Body of pancreas (tissue), 4 donors: Measurements from ENCODE around the gene MLN. TPM values are rescaled to one million over a fixed set of nuclear protein-coding genes. Genes with fewer than 3 reads are reported as not detected.

Experiments
- ATAC-seq: fragments of 150-250 bp; one replicate; pipeline ENCODE4 v1.9.1; 2016
- DNase-seq, 4 donors: peaks; one replicate each; pipeline ENCODE4 v3.0.0-alpha.2; 2019
- H3K27ac ChIP-seq, 4 donors: fragments of 200-600 bp; sonication (generic); 1 replicate in 3 of 4; 2 replicates in 1 of 4; pipeline versions ENCODE4 v1.5.1 to v1.6.1; 2016 to 2019; ENCODE audit warnings: mild to moderate bottlenecking in 1 of 4, mixed read lengths in 1 of 4, moderate library complexity in 1 of 4
- H3K27me3 ChIP-seq, 2 donors: fragments of 200-600 bp; sonication (generic); one replicate each; pipeline ENCODE4 v1.6.0; 2016; ENCODE audit warnings: mild to moderate bottlenecking in 1 of 2
- H3K36me3 ChIP-seq, 2 donors: fragments of 200-600 bp; sonication (generic); replicated peaks in 1 of 2; 2 replicates each; pipeline ENCODE4 v1.5.1; 2016; ENCODE audit warnings: low read depth in 2 of 2; ENCODE audit not compliant: insufficient read depth in 1 of 2
- H3K4me1 ChIP-seq: fragments of 200-600 bp; sonication (generic); one replicate; pipeline ENCODE4 v1.6.0; 2016
- H3K4me3 ChIP-seq, 2 donors: fragments of 200-600 bp; sonication (generic); 1 replicate in 1 of 2; 2 replicates in 1 of 2; pipeline ENCODE4 v1.5.1; 2016 to 2019
- H3K9me3 ChIP-seq, 3 donors: fragments of 200-600 bp; sonication (generic); 1 replicate in 2 of 3; 2 replicates in 1 of 3; pipeline ENCODE4 v1.5.1; 2016
- POLR2A ChIP-seq, 3 donors: fragments of 450-650 bp; IDR thresholded peaks; one replicate each; pipeline ENCODE4 v1.6.1; 2016; ENCODE audit warnings: antibody characterized with exemption in 3 of 3, mild to moderate bottlenecking in 2 of 3
- WGBS, 2 donors: methylation state at CpG; one replicate each; pipeline ENCODE4 v1.1.5; 2017; 5-methylcytosine and 5-hydroxymethylcytosine counted together
- intact Hi-C: fragments of 100-400 bp; cut with DNase I; formaldehyde crosslinking; loops from one replicate; pipeline ENCODE4 v1.15.1; 2023
- total RNA-seq, 2 donors: library from RNA; depleted of rRNA; stranded (reverse); fragments of >200 nt; gene quantifications; one replicate each; pipeline ENCODE4 v1.1.0, GENCODE V29; 2016
- TF ChIP-seq, protein P1 (sequence below), 7 experiments: fragments of 450-650 bp in 4 of 7; fragments of 200-600 bp in 3 of 7; sonication (generic) in 3 of 7; IDR thresholded peaks; one replicate each; pipeline ENCODE4 v1.5.1; 2016 to 2019; ENCODE audit warnings: antibody characterized with exemption in 7 of 7

Gene MLN
- total RNA-seq, 2 donors from 2014 or later = not detected

DNA sequence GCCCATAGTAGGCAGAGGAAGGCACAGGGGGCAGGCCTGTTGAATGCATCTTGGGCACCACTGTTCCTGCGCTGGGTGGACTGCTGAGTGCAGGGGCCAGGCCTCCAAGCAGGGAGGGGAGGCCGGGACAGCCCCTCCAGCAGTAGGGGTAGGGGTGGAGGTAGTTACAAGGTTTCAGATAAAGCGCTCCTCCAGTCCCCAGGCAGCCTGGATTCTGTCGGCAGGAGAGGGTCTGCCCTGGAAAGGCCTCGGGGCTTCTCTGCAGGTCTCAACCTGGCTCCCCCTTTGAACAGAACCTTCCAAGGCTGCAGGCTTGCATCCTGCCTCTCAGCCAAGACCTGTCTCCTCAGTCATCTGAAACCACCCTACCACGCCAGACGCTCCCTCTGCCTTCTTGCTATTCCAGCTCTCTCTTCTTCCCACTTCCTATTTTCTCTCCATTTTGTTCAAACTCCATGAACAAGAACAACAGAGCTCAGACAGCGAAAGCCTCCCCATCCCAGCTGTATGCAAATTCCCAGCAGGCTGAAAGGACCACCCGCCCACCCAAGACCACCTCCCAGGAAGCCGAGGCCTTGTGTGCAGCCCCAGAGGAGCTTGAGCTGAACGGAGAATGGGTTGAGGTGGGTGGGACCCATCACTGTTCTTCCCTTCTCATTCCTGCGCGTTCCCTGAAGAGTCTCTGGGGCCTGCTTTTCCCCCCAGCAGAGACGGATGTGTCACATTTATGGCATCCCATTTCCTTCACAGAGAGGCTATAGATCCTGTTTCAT, 1.4 kb downstream of the MLN start:
- intact Hi-C loops = no loop called here
- Histone ChIP-seq H3K27ac (no peak overlapping the region), H3K36me3 (no peaks in the 10 kb centered on the region), H3K27me3 (no peaks in the 10 kb centered on the region), H3K4me3 (no peak overlapping the region), H3K4me1 (no peaks in the 10 kb centered on the region), H3K9me3 (no peaks in the 10 kb centered on the region)
- 69 to 71% methylated on average over 13 to 14 of the region's 14 CpGs for WGBS, 2 donors
- TF ChIP-seq, protein P1, sequence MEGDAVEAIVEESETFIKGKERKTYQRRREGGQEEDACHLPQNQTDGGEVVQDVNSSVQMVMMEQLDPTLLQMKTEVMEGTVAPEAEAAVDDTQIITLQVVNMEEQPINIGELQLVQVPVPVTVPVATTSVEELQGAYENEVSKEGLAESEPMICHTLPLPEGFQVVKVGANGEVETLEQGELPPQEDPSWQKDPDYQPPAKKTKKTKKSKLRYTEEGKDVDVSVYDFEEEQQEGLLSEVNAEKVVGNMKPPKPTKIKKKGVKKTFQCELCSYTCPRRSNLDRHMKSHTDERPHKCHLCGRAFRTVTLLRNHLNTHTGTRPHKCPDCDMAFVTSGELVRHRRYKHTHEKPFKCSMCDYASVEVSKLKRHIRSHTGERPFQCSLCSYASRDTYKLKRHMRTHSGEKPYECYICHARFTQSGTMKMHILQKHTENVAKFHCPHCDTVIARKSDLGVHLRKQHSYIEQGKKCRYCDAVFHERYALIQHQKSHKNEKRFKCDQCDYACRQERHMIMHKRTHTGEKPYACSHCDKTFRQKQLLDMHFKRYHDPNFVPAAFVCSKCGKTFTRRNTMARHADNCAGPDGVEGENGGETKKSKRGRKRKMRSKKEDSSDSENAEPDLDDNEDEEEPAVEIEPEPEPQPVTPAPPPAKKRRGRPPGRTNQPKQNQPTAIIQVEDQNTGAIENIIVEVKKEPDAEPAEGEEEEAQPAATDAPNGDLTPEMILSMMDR (IDR thresholded peaks at IDR 0.05) = no peak
- DNase-seq (no peak), ATAC-seq (no peak)

DNA sequence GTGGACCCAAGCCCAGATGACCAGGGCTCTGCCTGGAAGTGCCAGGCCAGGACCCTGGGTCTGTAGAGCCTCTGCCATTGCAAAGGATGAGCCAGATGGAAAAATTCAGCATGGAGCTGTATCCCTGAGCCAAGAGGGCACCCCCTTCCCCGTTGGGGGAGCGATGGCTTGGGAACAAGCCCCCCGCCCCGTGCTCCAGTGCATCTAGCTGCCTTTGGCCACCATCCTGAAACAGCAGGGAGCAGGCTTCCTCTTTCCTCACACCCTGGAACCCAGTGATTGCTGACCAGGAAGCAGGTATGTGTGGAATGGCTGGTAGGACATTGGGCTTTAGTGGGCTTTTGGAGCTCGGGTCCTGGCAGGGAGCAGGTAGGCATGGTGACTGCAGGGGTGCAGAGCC, 2.2 kb downstream of the MLN start:
- 40 to 59% methylated on average over 1 to 2 of the region's 5 CpGs for WGBS, 2 donors
- DNase-seq = no peak
- H3K4me3 ChIP-seq = no peak overlapping the region
- H3K27ac ChIP-seq = no peak overlapping the region
- H3K4me1 ChIP-seq = no peaks in the 10 kb centered on the region
- no peak for ATAC-seq
- intact Hi-C loops = no loop called here
- no peaks in the 10 kb centered on the region for H3K9me3 ChIP-seq
- no peaks in the 10 kb centered on the region for H3K36me3 ChIP-seq
- no peaks in the 10 kb centered on the region for H3K27me3 ChIP-seq
- TF ChIP-seq, protein P1 (IDR thresholded peaks at IDR 0.05) = no peak
- TF ChIP-seq POLR2A (IDR thresholded peaks at IDR 0.05) = no peak

DNA sequence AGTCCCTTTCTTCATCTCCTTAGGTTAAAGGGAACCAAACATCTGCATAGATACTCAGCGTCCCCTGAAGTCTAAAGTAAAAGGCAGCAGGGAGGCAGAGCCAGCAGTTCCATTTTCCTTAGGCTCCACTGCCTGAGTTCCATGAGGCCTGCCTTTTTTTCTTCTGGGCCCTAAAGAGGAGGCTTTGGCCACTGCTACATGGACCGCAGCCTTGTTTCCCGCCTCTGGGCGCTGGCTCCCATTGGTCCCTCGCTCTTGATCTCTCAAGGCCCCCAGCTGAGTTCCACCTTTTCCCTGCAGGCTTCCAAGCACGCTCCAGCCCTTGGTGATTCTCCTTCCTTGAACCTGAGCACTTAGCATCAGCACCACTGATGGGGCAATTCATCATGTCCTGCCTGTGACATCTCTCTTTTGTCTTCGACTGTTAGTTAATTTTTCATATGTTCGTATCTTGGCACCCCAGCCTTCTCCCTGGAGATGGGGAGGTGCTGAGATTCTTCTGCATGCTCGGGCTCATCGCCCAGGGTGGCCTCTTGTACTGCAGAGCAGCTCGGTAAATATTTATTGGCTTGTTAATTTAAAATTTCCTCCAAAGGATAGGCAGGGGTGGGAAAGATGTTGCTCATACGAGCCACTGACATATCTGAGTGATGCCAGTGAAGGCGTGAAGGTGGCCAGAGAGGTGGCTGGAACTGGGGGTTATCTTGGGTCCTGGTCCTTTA, 3.4 kb downstream of the MLN start:
- TF ChIP-seq, protein P1 (IDR thresholded peaks at IDR 0.05) = no peak
- TF ChIP-seq POLR2A (IDR thresholded peaks at IDR 0.05) = no peak
- DNase-seq (no peak), ATAC-seq (no peak)
- Histone ChIP-seq H3K27me3 (no peaks in the 10 kb centered on the region), H3K4me1 (no peaks in the 10 kb centered on the region), H3K36me3 (no peaks in the 10 kb centered on the region), H3K27ac (no peak overlapping the region), H3K4me3 (no peak overlapping the region), H3K9me3 (no peaks in the 10 kb centered on the region)
- intact Hi-C loops = no loop called here
- 79% methylated on average over 13 of the region's 13 CpGs for WGBS, 2 donors

DNA sequence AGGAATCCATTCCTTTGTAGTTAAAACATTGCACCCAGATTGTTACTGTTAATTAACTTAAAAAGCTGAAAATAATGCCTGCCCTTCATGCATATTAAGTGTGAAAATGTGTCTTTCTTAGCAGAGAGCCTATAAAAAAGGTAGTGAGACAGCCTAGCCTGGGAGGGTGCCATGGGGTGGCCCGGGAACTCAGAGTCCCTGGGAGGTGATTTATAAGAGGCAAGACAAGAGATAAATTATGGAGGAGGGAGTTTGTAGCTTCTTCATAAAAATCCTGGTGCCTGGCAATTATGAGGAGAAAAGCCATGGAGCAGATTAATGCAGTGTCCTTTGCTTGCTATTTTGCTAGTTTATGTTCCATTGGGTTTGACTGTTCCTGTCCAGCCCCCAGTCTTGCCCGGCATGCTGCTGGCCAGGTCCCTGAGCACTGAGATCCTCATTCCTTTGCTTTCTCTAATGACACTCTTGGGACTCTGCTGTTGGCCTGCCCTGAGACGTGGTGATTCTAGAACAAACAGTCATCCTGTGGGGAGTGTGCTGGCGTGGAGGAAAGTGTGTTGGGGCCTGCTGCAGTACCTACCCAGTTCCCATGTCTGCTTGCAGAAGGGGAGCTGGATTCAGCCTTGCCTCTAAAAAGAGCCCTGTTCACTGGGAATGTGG, 4.2 kb downstream of the MLN start:
- Histone ChIP-seq H3K27me3 (no peaks in the 10 kb centered on the region), H3K36me3 (no peaks in the 10 kb centered on the region), H3K27ac (no peak overlapping the region), H3K9me3 (no peaks in the 10 kb centered on the region), H3K4me3 (no peak overlapping the region), H3K4me1 (no peaks in the 10 kb centered on the region)
- 60 to 66% methylated on average over 4 of the region's 4 CpGs for WGBS, 2 donors
- intact Hi-C loops = no loop called here
- TF ChIP-seq POLR2A (IDR thresholded peaks at IDR 0.05) = no peak
- TF ChIP-seq, protein P1 (IDR thresholded peaks at IDR 0.05) = no peak
- DNase-seq (no peak), ATAC-seq (no peak)
